Endometrial microvascular endothelial cells (primary cell): ENCODE measurements around the gene COL19A1. TPM values are rescaled to one million over a fixed set of nuclear protein-coding genes. Genes with fewer than 3 reads are reported as not detected.

ENCODE experiments used
- in situ Hi-C: cut with HindIII; loops from 2 replicates; pipeline ENCODE4 v1.10.0; 2017; ENCODE audit warnings: low sequenced_read_pairs, low pct_unique_long_range_greater_than_20kb; ENCODE audit errors: inconsistent ontology term
- total RNA-seq: library from RNA; depleted of rRNA; stranded (reverse); fragments of >200 nt; gene quantifications from one replicate; pipeline ENCODE4 v1.2.3, GENCODE V29; 2015; ENCODE audit errors: inconsistent ontology term

The COL19A1 gene
- total RNA-seq, 1 donor from 2014 or later: not detected

DNA sequence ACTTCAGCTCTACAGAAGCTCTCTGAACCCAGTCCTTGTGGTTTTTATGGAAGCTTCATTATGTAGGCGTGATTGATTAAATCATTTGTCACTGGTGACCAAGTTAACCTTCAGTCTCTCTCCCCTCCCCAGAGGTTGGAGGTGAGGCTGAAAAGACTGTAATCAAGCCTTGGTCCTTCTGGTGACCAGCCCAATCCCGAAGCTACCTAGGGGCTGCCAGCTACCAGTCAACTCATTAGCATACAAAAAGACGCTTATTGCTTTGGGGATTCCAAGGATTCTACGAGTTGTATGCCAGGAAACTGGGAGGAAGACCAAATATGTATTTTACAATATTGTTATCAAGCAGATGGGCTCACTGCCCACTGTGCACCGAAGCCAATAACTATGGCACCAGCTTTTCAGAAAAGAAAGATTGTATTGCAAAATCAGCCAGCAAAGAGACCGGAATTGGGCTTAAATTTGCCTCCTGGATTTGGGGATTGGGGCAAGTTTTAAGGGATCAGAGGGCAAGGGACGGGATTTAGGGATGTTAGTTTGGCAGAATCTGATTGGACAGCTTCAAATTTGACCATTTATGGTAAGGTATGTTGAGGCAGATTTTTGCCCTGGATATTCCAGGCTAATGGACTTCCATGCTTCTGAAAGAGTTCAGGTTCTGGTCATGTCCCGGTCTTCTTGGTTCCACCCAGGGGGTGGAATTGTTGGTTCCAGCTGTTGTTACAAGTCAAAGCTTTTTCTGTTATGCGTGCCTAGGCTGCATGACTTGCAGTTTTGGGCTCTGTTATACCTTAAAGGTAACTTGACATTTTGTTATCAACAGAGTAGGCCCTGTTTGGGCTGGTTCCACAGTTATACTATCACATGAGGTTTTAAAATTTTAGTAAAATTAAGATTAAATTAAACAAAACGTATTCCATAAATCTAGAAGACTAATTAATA, 269.1 kb downstream of the COL19A1 start:
- in situ Hi-C loops: no loop called here

DNA sequence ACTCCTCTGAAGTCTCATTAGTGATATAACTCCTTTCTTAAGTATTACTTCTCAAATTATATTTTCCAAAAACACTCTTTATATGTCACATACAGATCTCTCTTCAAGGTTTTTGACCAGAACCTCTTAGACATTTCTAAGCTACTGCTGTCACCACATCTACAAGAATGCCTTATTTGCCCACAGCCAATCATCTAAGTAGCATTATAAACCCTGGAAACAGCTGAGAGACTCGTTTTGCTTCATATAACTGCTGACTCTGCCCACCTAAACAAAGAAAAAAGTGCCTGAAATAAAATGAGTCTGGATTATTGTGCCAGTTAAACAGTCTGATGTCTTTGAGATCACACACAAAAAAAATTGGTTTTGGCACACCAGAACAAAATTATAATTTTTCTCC, 270.6 kb downstream of the COL19A1 start:
- in situ Hi-C loops: no loop called here

DNA sequence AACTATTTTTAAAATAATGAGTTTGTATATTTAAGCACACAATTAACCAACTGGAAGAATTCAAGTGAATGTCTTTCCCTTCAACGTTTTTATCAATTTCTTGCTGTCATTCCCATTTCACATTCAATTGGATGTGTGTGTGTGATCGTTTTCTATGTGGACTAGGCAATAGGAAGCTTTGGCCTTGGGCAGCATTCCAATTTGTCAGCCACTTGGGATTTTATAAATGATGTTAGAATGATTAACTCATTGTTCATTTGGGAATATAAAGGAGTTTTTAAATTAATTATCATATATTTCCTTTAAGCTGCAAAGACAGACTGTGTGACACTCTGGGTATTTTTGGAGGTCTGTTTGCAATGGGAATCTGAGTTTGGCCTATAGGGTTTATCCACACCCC, 274.1 kb downstream of the COL19A1 start:
- in situ Hi-C loops: no loop called here

DNA sequence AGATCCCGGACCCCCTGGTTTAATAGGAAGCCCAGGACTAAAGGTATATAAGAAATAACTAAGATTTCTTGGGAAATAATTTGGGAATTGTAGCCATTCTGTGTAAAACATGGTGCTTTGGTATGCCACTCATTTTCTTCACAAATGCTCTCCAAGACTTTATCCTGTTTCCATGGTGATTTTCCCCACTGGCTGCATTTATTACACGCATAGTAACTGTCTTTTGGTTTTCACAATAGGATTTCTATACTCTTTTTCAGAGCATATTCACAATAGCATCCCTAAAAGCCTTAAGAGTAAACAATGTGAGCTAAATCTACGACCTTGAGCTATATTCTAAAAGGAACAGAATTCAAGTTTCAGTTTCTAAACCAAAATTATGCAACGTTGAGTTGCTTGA, 275.7 kb downstream of the COL19A1 start:
- in situ Hi-C loops: no loop called here

DNA sequence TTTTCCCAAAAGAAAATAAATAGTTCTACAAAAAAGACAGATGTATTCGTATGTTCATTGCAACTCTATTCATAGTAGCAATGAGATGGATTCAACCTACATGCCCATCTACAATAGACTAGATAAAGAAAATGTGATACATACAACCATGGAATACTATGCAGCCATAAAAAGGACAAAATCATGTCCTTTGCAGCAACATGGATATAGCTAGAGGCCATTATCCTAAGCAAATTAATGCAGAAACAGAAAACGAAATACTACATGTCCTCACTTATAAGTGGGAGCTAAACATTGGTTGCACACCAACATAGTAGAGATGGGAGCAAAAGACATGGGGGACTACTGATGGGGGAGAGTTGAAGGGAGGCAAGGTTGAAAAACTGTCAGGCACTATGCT, 278.8 kb downstream of the COL19A1 start:
- in situ Hi-C loops: no loop called here

DNA sequence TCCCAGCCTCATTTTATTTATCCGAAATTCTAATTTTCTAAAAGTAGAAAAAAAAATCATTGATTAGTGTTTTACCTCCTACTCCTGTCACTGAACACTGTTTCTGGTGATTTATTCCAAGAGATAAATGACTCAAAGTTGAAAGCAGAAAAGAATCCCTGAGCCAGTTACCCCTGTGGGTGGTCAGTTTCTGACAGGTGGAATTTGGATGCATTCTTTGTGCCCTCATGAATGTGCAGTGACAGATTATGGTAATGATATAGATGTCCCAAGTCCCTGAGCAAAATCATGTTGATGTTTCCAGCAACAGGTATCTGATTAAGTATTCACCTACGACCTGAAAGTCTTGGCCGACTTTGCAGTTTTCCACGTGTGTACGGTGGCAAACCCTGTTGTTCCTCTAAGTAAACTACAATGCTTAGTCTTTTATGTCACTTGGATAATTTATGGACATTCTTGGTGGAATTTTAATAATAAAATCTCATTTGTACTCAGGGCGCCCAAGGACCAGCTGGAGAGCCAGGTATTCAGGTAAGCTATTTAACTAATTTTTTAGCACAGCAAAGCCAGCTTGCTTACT, 282.9 kb downstream of the COL19A1 start:
- in situ Hi-C loops: no loop called here

DNA sequence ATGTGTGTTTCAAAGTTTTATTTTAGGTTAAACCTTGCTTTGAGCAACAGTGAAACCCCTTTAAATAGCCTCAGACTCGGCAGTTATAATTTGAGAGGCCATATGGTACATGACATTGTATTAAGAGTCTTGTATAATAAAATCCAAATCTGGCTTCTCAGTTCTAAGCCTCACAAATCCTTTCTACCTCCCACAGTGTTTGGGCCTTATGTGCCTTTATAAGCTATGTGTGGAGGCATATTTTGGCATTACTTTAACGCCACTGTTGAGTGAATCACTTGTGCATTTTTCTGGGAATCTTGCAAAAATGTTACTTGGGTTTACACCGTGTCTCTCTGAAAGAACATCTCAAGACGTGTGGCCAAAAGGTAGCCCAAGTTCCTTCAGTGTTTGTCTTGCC, 284.2 kb downstream of the COL19A1 start:
- in situ Hi-C loops: no loop called here

DNA sequence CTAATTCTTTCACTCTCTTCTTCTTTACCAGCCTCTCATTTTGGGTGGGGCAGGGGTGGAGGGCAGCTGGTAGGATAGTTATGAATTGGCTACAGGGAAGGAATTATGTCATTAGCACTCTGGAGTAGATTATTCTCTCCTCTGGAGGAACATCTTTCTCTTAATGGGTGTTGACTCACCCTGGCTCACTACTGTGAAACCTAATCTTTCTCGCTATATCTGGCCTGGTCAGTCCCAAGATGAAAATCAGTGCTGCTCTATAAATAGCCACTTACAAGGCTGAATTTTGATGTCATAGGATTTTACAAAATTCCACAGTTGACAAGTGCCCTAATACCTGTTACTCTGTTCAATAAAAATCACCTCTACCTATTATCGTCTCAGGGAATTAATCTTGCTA, 285.3 kb downstream of the COL19A1 start:
- in situ Hi-C loops: no loop called here

DNA sequence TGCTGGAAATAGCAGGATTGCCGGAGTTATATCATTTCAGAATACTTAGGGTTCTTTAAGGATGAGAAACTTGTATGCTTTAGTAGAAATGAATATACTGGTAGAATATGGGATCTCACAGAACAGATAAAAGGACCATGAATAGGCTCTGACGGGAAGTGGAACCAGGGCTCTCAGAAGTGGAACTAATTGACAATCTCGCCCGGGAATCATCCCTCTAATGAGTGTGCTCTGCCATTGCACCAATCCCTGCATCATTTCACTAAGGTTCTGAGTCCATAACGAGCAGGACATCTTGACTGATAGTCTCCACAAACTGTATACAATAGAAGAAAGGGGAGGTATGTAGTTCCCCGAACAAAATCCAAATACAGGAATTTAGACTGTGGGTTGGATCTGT, 286.4 kb downstream of the COL19A1 start:
- in situ Hi-C loops: no loop called here

DNA sequence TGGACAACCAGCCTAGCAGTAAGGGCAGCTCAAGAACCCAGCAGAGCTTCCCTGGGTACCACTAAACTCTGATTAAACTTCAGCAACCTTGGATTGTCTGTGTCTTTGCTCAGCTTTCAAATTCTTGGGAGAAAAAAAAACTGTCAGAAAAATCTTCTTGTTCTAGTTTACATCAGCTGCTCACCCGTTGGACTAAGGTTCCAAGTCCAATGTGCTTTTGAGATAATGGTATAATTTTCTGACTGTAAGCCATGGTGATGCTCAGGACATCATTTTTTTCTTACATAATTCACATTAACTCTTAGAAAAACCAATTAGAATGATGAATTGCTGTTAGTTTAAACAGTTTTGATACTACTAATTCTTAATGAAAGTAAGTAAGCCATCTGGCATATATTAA, 290.7 kb downstream of the COL19A1 start:
- in situ Hi-C loops: no loop called here

DNA sequence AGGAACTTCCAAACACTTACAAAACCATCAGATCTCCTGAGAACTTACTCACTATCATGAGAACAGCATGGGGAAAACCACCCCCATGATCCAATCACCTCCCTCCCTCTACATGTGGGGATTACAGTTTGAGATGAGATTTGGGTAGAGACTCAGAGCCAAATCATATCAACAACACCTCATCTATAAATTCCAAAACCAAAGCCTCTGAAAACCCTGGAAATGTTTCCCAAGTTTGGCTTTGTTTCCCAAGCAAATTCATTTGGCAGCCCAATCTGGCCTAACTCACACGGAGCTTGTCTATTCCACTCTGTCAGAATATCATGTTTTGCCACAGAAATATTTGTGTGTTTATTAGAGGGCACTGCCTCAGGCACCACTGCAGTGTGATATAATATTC, 293.9 kb downstream of the COL19A1 start:
- in situ Hi-C loops: no loop called here

DNA sequence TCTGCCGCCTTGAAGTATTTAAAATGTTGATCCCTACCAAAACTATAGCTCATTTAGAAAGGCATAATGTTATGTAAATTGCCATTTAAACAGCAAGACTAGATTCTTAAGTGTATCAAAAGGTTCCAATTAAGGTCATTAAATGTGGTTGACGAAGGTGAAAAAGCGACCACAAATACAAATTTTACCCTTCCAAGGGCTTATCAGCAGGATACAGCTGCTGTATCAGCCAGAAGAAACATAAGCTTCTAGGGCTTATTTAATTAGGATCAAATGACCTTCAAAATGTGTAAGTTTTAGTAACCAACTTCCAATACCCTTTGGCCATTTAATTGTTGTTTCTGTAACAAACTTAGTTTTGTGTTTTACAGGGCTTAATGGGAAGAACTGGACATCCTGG, 296.6 kb downstream of the COL19A1 start:
- in situ Hi-C loops: no loop called here

DNA sequence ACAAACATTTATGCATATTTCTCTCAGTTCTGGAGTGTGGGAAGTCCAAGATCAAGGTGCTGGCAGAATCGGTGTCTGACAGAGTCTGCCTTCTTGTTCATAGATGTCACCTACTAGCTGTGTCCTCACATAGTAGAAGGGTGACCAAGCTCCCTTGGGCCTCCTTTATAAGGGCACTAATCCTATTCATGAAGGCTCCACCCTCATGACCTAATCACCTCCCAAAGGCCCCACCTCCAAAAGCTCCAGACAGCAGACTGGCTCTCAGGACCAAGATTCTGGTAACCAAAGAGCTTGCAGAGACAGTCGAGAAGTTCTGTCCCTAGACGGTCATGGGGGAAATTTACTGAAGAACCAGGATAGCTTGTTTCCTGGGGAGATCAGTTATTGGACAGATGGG, 297.4 kb downstream of the COL19A1 start:
- in situ Hi-C loops: no loop called here

DNA sequence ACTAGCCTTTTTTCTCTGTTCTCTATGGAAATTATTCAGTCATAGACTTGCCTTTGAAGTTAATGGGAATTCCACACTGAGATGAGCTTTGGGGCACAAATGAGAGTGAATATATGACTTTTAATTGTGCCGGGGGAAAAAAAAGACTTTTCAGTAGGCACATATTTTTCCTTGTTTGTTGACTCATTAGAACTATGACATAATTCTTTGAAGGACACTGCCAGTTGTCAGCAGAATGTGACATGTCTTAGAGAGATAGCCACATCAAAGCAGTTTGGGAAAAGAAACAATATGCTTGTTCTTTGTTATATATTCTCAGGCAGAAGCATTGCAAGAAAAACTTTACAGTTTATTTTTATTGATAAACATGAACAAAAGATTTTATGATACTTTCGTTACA, 298.2 kb downstream of the COL19A1 start:
- in situ Hi-C loops: no loop called here

DNA sequence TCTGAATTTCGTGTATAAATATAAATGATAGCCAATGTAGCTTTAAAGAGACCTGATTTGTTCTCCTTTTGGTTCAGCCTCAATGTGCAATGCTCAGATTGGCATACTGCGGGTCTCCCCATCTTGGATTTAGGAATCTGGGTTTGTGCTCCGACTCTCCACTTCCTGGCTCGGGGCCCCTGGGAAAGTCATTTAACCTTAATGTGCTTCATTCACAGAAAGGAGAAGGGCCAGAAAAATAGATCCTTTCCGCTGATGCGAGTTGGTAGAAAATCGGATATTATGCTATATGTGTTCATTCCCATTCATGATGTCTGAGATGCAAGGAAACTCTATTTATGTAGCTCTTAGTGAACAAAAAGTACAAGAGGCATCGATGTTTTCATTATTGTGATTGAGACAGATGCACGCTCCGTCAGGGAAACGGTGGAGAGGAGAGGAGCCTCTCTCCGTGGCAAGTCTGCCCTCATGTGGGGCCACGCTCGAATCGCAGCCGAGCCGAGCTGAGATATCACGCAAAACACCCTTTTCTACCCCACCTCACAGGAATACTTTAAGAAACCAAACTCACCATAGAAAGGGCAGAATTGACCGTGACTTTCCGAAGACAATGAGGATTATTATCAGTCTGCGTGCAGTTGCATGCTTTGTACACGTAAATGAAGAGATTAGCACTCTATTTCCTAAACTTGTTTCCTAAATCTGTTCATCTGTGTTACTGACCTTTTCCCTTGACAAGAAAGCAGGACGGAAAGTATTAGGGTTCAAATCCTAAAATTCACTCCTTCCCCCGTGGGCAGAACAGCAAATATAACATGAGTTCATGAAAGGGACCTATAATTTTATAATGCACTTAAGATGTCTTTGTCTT, 300.0 kb downstream of the COL19A1 start:
- in situ Hi-C loops: no loop called here

DNA sequence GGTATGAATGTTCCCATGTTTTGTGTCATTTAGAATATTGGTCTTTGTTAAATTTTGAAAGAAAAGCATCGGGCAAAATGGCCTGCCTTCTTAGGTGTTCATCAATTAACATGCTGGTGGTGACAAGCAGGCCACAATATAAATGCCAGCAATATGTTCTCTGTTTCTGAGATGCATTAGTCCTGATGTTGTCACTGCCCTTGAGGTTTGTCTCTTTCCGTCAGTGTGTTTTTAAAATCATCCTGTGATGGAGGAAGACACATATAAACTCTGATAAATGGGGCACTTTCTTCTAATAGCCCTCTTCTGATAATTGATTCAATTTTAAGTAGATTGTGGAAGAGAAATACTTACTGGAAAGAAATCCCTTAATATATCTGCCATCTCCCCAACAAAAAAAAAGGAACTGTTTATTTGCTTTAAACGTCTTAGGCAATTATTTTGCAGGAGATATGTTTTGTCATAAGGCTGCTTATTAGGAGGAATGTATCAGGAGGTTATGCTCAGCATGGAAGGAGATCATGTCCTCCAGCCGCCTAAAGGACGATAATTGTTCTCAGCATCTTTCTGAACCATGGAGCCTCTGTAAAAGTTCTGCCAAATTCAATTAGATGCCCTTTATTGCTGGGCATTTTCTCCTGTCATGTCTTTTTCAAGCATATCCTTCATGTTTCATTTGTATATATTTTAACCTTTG, 302.5 kb downstream of the COL19A1 start:
- in situ Hi-C loops: no loop called here

DNA sequence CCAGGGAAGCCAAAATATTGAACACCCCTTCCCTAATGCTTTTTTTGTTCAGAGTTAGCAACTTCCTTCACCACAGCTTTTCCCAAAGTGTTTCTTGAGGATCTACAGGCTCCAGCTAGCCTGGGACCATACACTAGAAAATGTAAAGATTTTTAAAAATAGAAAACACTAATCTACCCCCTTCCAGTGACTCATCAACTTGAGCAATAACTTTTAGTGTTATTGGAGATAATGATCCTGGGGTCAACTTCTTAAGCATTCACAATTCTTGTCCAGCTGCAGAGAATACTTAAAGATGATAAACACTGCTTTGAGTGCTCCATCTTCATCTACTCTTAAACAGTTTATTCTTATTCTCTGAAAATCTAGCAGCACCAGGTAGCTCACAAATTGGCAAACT, 304.9 kb downstream of the COL19A1 start:
- in situ Hi-C loops: no loop called here

DNA sequence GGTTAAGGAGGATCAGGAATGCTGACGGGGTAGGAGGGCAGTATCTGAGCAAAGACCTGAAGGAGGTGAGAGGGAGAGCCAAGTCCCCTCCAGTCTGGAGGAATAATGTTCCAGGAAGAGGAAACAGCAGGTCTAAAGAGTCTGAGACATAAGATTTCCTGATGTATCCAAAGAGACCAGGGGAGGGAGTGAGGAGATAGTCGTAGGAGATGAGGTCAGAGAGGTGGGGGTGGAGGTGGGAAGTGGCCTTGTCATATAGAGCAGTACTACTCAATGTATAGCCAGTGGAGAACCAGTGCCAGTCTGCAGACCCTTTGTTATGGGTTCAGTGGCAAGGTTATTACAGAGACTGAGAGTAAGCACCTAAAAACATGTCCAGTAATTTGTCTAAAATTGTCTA, 305.9 kb downstream of the COL19A1 start:
- in situ Hi-C loops: no loop called here

DNA sequence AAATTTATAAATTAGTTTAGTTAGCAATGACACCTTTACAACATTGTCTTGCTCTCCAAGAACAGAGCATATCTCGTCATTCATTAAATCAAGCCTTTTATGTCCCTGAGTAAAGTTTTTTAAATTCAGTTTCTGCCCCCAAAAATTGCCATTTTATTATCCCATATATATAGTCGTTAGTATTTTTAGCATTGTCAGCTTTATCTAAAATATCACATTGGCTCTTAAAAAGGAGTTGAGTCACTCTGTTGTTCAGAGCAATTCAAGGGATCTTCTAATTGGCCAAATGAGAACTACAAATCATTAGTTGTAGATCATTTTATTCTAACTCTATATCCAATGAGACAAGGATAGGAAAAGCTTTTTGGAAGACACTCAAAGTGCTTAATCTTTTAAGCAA, 309.4 kb downstream of the COL19A1 start:
- in situ Hi-C loops: no loop called here
